NCI-H446 (cell line): Measurements from ENCODE around the gene SLC25A42.
"Not testable (repeated sequence)": the region's sequence is repeated elsewhere in the genome, so short reads cannot be mapped to it uniquely, and the experiment has no call there.

Experiments used
- DNase-seq, 2 experiments: peaks; one replicate each; lab custom pipeline; 2025; lab: John Stamatoyannopoulos, UW

Gene SLC25A42

GRCh38 chr19:19135713-19136112, 71.9 kb downstream of the SLC25A42 start:
- DNase-seq: not testable (repeated sequence)

GRCh38 chr19:19137556-19138108, 73.8 kb downstream of the SLC25A42 start:
- DNase-seq: no peak

- peak; percentile 95 to 99 for DNase-seq
Measured at GRCh38 chr19:19138109-19138981, 74.6 kb downstream of the SLC25A42 start, which contains the start of gene TMEM161A. Gene TMEM161A (minus strand): TSS chr19:19138478. CDS start chr19:19138428, 50 bp downstream.

- no peak for DNase-seq
Measured at GRCh38 chr19:19139876-19140229, 76.1 kb downstream of the SLC25A42 start.

- DNase-seq: no peak
Measured at GRCh38 chr19:19140476-19140875, 76.7 kb downstream of the SLC25A42 start.

GRCh38 chr19:19142347-19142746, 78.6 kb downstream of the SLC25A42 start:
- DNase-seq: no peak

- no peak for DNase-seq
Measured at GRCh38 chr19:19145281-19145680, 81.5 kb downstream of the SLC25A42 start.

- peak; percentile 22 to 71 for DNase-seq
Measured at GRCh38 chr19:19145684-19146608, 82.2 kb downstream of the SLC25A42 start.

GRCh38 chr19:19146865-19147264, 83.1 kb downstream of the SLC25A42 start:
- no peak for DNase-seq

GRCh38 chr19:19147344-19147743, 83.5 kb downstream of the SLC25A42 start:
- DNase-seq: no peak

GRCh38 chr19:19148504-19148903, 84.7 kb downstream of the SLC25A42 start:
- not testable (repeated sequence) for DNase-seq

- DNase-seq: no peak
Measured at GRCh38 chr19:19149435-19149834, 85.6 kb downstream of the SLC25A42 start.

- DNase-seq: no peak
Measured at GRCh38 chr19:19151418-19151817, 87.6 kb downstream of the SLC25A42 start.

GRCh38 chr19:19152668-19153384, 89.0 kb downstream of the SLC25A42 start:
- no peak for DNase-seq

- DNase-seq: no peak
Measured at GRCh38 chr19:19154768-19155494, 91.1 kb downstream of the SLC25A42 start.

GRCh38 chr19:19155495-19156219, 91.9 kb downstream of the SLC25A42 start:
- DNase-seq: no peak

GRCh38 chr19:19157808-19158207, 94.0 kb downstream of the SLC25A42 start:
- no peak for DNase-seq

GRCh38 chr19:19159534-19159933, 95.7 kb downstream of the SLC25A42 start:
- DNase-seq: no peak

- no peak for DNase-seq
Measured at GRCh38 chr19:19160461-19161035, 96.8 kb downstream of the SLC25A42 start.

- DNase-seq: no peak
Measured at GRCh38 chr19:19162495-19162894, 98.7 kb downstream of the SLC25A42 start.
